ENCODE results near the gene SLC26A8.
"Not testable (repeated sequence)": the region's sequence is repeated elsewhere in the genome, so short reads cannot be mapped to it uniquely, and the experiment has no call there.

SLC26A8 gene

DNA sequence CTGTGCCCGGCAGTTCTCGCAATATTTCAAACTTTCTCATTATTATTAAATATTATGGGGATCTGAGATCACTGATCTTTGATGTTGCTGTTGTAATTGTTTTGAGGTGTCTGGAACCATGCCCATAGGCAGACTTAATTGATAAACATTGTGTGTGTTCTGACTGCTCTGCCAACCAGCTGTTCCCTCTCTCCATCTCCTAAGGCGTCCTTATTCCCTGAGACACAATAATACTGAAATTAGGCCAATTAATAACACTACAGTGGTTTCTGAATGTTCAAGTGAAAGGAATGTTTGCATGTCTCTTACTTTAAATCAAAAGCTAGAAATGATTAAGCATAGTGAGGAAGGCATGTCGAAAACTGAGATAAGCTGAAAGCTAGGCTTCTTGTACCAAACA lies 10.8 kb upstream of the SLC26A8 start:
- Histone ChIP-seq H4K91ac (ENCODE audit: low read depth, low read length) (no peak overlapping the region), H2BK5ac (ENCODE audit: low read depth, low read length, poor library complexity) (no peak overlapping the region), H3K14ac (ENCODE audit: low read length) (no peak overlapping the region), H3K27ac (ENCODE audit: low read depth, low read length) (no peak overlapping the region), H3K23ac (ENCODE audit: low read length) (no peak overlapping the region), H3K9ac (ENCODE audit: low read length) (no peak overlapping the region), H3K36me3 (ENCODE audit: control insufficient read depth in 1 of 2, insufficient read depth in 2 of 2, low read length in 2 of 2) (no peaks in the 10 kb centered on the region), H3K4me2 (ENCODE audit: low read length) (no peak overlapping the region), H4K12ac (ENCODE audit: low read depth, low read length) (no peak overlapping the region), H3K79me1 (ENCODE audit: low read length) (no peaks in the 10 kb centered on the region), H3K79me2 (ENCODE audit: control insufficient read depth, insufficient read depth, low read length, poor library complexity) (peaks cover 3% of the 10 kb centered on the region), H3K27me3 (ENCODE audit: insufficient read depth, low read length) (no peaks in the 10 kb centered on the region), H3K9me3 (ENCODE audit: insufficient read depth, low read depth, low read length) (no peaks in the 10 kb centered on the region), H3K4me3 (ENCODE audit: low read depth, low read length) (no peak overlapping the region), H2BK12ac (ENCODE audit: low read length) (no peak overlapping the region), H4K8ac (ENCODE audit: low read depth, low read length) (no peak overlapping the region), H3K18ac (ENCODE audit: low read length) (no peak overlapping the region), H3K4ac (ENCODE audit: low read depth, low read length) (no peak overlapping the region), H3K4me1 (ENCODE audit: control insufficient read depth in 1 of 2, insufficient read depth in 2 of 2, low read length in 2 of 2) (peaks cover 0 to 4% of the 10 kb centered on the region in 2 experiments), H2AK5ac (ENCODE audit: low read length) (no peak overlapping the region), H2BK120ac (ENCODE audit: insufficient read depth, low read length, poor library complexity) (no peak overlapping the region), H2AFZ (ENCODE audit: insufficient read depth, low read length, poor library complexity) (no peak overlapping the region)
- no peak for DNase-seq
- WGBS (ENCODE audit: extremely low coverage, insufficient coverage, insufficient read length) = no CpG with 5 or more reads among the region's 4 CpGs

DNA sequence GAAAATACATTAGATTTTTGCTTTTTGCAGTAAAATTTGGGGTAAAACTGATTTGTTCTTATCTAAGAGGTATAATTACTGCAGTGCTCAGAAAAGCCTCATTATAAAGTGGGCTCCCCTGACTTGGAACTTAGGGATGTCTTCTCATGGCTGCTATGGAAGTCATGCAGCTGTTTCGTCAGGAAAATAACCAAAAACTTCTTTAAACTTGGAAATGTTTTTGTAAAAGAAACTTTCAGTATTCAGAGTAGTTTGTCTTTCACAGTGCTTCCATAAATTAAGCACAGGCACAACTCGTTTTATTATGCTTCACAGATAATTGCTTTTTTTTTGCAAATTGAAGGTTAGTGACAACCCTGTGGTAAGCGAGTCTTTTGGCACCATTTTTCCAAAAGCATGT lies 10.0 kb upstream of the SLC26A8 start:
- Histone ChIP-seq H3K27ac (ENCODE audit: low read depth, low read length) (no peak overlapping the region), H3K9ac (ENCODE audit: low read length) (no peak overlapping the region), H3K79me2 (ENCODE audit: control insufficient read depth, insufficient read depth, low read length, poor library complexity) (peaks cover 3% of the 10 kb centered on the region), H3K4me2 (ENCODE audit: low read length) (no peak overlapping the region), H3K79me1 (ENCODE audit: low read length) (no peaks in the 10 kb centered on the region), H3K36me3 (ENCODE audit: control insufficient read depth in 1 of 2, insufficient read depth in 2 of 2, low read length in 2 of 2) (no peaks in the 10 kb centered on the region), H3K4me3 (ENCODE audit: low read depth, low read length) (no peak overlapping the region), H4K91ac (ENCODE audit: low read depth, low read length) (no peak overlapping the region), H2AFZ (ENCODE audit: insufficient read depth, low read length, poor library complexity) (no peak overlapping the region), H3K27me3 (ENCODE audit: insufficient read depth, low read length) (no peaks in the 10 kb centered on the region), H2BK12ac (ENCODE audit: low read length) (no peak overlapping the region), H2AK5ac (ENCODE audit: low read length) (no peak overlapping the region), H4K8ac (ENCODE audit: low read depth, low read length) (no peak overlapping the region), H3K18ac (ENCODE audit: low read length) (no peak overlapping the region), H2BK120ac (ENCODE audit: insufficient read depth, low read length, poor library complexity) (no peak overlapping the region), H3K14ac (ENCODE audit: low read length) (no peak overlapping the region), H4K12ac (ENCODE audit: low read depth, low read length) (no peak overlapping the region), H3K4me1 (ENCODE audit: control insufficient read depth in 1 of 2, insufficient read depth in 2 of 2, low read length in 2 of 2) (peaks cover 0 to 4% of the 10 kb centered on the region in 2 experiments), H2BK5ac (ENCODE audit: low read depth, low read length, poor library complexity) (no peak overlapping the region), H3K4ac (ENCODE audit: low read depth, low read length) (no peak overlapping the region), H3K23ac (ENCODE audit: low read length) (no peak overlapping the region), H3K9me3 (ENCODE audit: insufficient read depth, low read depth, low read length) (no peaks in the 10 kb centered on the region)
- no CpG with 5 or more reads among the region's 3 CpGs for WGBS (ENCODE audit: extremely low coverage, insufficient coverage, insufficient read length)
- no peak for DNase-seq

DNA sequence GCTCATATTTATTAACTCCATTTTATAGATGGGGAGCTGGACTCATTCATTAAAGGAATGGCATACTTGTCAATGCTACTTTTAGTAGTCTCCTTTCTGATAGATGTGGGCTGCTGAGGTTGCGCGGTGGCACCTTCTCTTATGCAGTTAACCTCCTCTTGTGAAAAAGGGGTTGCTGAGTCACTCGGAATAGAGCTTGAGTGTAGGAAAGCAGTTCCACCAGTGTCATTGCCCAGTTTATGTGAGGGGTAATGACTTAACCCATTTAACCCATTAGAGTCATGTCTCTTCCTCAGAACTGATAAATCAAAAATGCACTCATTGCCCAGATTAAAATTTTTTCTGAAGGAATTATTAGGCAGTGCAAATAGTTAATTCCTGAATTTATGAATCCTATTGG lies 9.5 kb upstream of the SLC26A8 start:
- Histone ChIP-seq H3K4me2 (ENCODE audit: low read length) (no peak overlapping the region), H4K91ac (ENCODE audit: low read depth, low read length) (no peak overlapping the region), H3K4ac (ENCODE audit: low read depth, low read length) (peak overlapping the region; percentile 47), H2AK5ac (ENCODE audit: low read length) (no peak overlapping the region), H3K9me3 (ENCODE audit: insufficient read depth, low read depth, low read length) (no peaks in the 10 kb centered on the region), H3K18ac (ENCODE audit: low read length) (no peak overlapping the region), H2BK12ac (ENCODE audit: low read length) (no peak overlapping the region), H3K23ac (ENCODE audit: low read length) (no peak overlapping the region), H3K36me3 (ENCODE audit: control insufficient read depth in 1 of 2, insufficient read depth in 2 of 2, low read length in 2 of 2) (no peaks in the 10 kb centered on the region), H3K4me3 (ENCODE audit: low read depth, low read length) (no peak overlapping the region), H4K8ac (ENCODE audit: low read depth, low read length) (no peak overlapping the region), H2AFZ (ENCODE audit: insufficient read depth, low read length, poor library complexity) (no peak overlapping the region), H3K4me1 (ENCODE audit: control insufficient read depth in 1 of 2, insufficient read depth in 2 of 2, low read length in 2 of 2) (peaks cover 0 to 4% of the 10 kb centered on the region in 2 experiments), H3K27me3 (ENCODE audit: insufficient read depth, low read length) (no peaks in the 10 kb centered on the region), H2BK5ac (ENCODE audit: low read depth, low read length, poor library complexity) (no peak overlapping the region), H3K9ac (ENCODE audit: low read length) (no peak overlapping the region), H3K27ac (ENCODE audit: low read depth, low read length) (no peak overlapping the region), H2BK120ac (ENCODE audit: insufficient read depth, low read length, poor library complexity) (no peak overlapping the region), H3K79me1 (ENCODE audit: low read length) (no peaks in the 10 kb centered on the region), H3K79me2 (ENCODE audit: control insufficient read depth, insufficient read depth, low read length, poor library complexity) (peaks cover 3% of the 10 kb centered on the region), H4K12ac (ENCODE audit: low read depth, low read length) (no peak overlapping the region), H3K14ac (ENCODE audit: low read length) (no peak overlapping the region)
- no peak for DNase-seq
- WGBS (ENCODE audit: extremely low coverage, insufficient coverage, insufficient read length) = no CpG with 5 or more reads among the region's 3 CpGs

DNA sequence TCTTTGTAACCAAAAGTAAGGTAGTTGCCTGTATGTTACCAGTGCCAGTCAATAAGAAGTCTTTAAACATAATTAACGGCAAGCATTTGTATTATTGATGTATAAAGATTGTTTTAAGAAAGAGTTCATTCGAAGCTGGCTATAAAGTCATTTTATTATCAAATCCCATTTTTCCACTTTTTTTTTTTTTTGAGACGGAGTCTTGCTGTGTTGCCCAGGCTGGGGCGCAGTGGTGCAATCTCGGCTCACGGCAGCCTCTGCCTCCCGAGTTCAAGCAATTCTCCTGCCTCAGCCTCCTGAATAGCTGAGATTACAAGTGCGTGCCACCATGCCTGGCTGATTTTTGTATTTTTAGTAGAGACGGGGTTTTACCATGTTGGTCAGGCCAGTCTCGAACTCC lies 8.7 kb upstream of the SLC26A8 start:
- H4K8ac ChIP-seq (ENCODE audit: low read depth, low read length); H3K79me2 ChIP-seq (ENCODE audit: control insufficient read depth, insufficient read depth, low read length, poor library complexity); H3K9ac ChIP-seq (ENCODE audit: low read length); H4K91ac ChIP-seq (ENCODE audit: low read depth, low read length); H3K4me1 ChIP-seq (ENCODE audit: control insufficient read depth in 1 of 2, insufficient read depth in 2 of 2, low read length in 2 of 2); H3K79me1 ChIP-seq (ENCODE audit: low read length); H3K27me3 ChIP-seq (ENCODE audit: insufficient read depth, low read length); H2BK12ac ChIP-seq (ENCODE audit: low read length); DNase-seq; H3K9me3 ChIP-seq (ENCODE audit: insufficient read depth, low read depth, low read length); H3K23ac ChIP-seq (ENCODE audit: low read length); H2AK5ac ChIP-seq (ENCODE audit: low read length); H4K12ac ChIP-seq (ENCODE audit: low read depth, low read length); H2BK120ac ChIP-seq (ENCODE audit: insufficient read depth, low read length, poor library complexity); H2AFZ ChIP-seq (ENCODE audit: insufficient read depth, low read length, poor library complexity); H3K14ac ChIP-seq (ENCODE audit: low read length); H2BK5ac ChIP-seq (ENCODE audit: low read depth, low read length, poor library complexity); H3K4me3 ChIP-seq (ENCODE audit: low read depth, low read length); H3K36me3 ChIP-seq (ENCODE audit: control insufficient read depth in 1 of 2, insufficient read depth in 2 of 2, low read length in 2 of 2); H3K18ac ChIP-seq (ENCODE audit: low read length); H3K27ac ChIP-seq (ENCODE audit: low read depth, low read length); H3K4me2 ChIP-seq (ENCODE audit: low read length): not testable (repeated sequence)
- peak overlapping the region; percentile 55 for H3K4ac ChIP-seq (ENCODE audit: low read depth, low read length)
- WGBS (ENCODE audit: extremely low coverage, insufficient coverage, insufficient read length) = no CpG with 5 or more reads among the region's 10 CpGs

Measured in trophoblast cell (in vitro differentiated cells and primary cell).